ENCODE data around the gene CCDC27. TPM values are rescaled to one million over a fixed set of nuclear protein-coding genes. Genes with fewer than 3 reads are reported as not detected.
"Not testable (repeated sequence)": the region's sequence is repeated elsewhere in the genome, so short reads cannot be mapped to it uniquely, and the experiment has no call there.

The CCDC27 gene
- total RNA-seq, 1 experiment from 2014 or later: not detected

- no peak for DNase-seq (ENCODE audit: low read depth)
Observed at GRCh38 chr1:3789421-3790300, 37.4 kb downstream of the CCDC27 start.

GRCh38 chr1:3790500-3790923 lies 38.3 kb downstream of the CCDC27 start:
- no peak for DNase-seq (ENCODE audit: low read depth)

- no peak for DNase-seq (ENCODE audit: low read depth)
Observed at GRCh38 chr1:3790952-3791351, 38.7 kb downstream of the CCDC27 start.

GRCh38 chr1:3795453-3796214 lies 43.4 kb downstream of the CCDC27 start:
- no peak for DNase-seq (ENCODE audit: low read depth)

- peak; percentile 90 for DNase-seq (ENCODE audit: low read depth)
Observed at GRCh38 chr1:3796215-3797061, 44.2 kb downstream of the CCDC27 start, which contains the start of gene LRRC47. LRRC47 (minus strand) TSS chr1:3796498; CDS start chr1:3796476, 22 bp downstream.

GRCh38 chr1:3799976-3800685 lies 47.9 kb downstream of the CCDC27 start:
- DNase-seq (ENCODE audit: low read depth): peak; percentile 15

GRCh38 chr1:3800795-3801194 lies 48.5 kb downstream of the CCDC27 start:
- not testable (repeated sequence) for DNase-seq (ENCODE audit: low read depth)

GRCh38 chr1:3803905-3804626 lies 51.8 kb downstream of the CCDC27 start:
- peak; percentile 44 for DNase-seq (ENCODE audit: low read depth)

GRCh38 chr1:3804627-3804944 lies 52.3 kb downstream of the CCDC27 start:
- peak; percentile 18 for DNase-seq (ENCODE audit: low read depth)

GRCh38 chr1:3805038-3805437 lies 52.8 kb downstream of the CCDC27 start:
- no peak for DNase-seq (ENCODE audit: low read depth)

GRCh38 chr1:3807769-3808168 lies 55.5 kb downstream of the CCDC27 start:
- DNase-seq (ENCODE audit: low read depth): no peak

GRCh38 chr1:3809680-3810079 lies 57.4 kb downstream of the CCDC27 start:
- DNase-seq (ENCODE audit: low read depth): no peak

GRCh38 chr1:3810149-3810761 lies 58.0 kb downstream of the CCDC27 start:
- DNase-seq (ENCODE audit: low read depth): not testable (repeated sequence)

GRCh38 chr1:3811595-3811911 lies 59.3 kb downstream of the CCDC27 start:
- DNase-seq (ENCODE audit: low read depth): no peak

GRCh38 chr1:3814065-3814464 lies 61.8 kb downstream of the CCDC27 start:
- no peak for DNase-seq (ENCODE audit: low read depth)

GRCh38 chr1:3814771-3815561 lies 62.7 kb downstream of the CCDC27 start:
- DNase-seq (ENCODE audit: low read depth): no peak

- no peak for DNase-seq (ENCODE audit: low read depth)
Observed at GRCh38 chr1:3816331-3817137, 64.3 kb downstream of the CCDC27 start.

GRCh38 chr1:3817138-3817740 lies 65.0 kb downstream of the CCDC27 start:
- DNase-seq (ENCODE audit: low read depth): no peak
